ENCODE measurements around the gene KIAA1549.

The KIAA1549 gene

DNA sequence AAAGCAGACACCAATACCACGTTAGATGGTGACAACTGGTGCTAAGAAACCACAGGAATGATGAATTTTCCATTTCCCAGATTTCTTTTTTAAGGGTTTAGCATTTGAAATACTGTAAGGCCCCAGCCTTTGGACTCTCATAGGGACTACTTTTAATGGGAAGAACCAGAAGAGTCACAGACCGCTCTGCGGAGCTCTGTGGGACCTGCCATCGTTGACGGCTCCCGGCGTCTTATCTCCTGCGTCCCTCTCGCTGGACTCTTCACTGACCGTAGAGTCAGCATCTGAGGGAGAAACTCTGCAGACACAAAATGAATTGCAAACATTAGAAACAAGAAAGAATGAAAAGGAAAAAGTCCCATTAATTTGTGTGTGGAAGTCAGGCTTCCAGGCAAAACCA is 101.8 kb downstream of the KIAA1549 start:
- no peak overlapping the region for H3K4me3 ChIP-seq (ENCODE audit: low read depth in 1 of 5, low read length in 5 of 5)
- peaks cover 0 to 6% (median 0%) of the 10 kb centered on the region in 5 donors for H3K36me3 ChIP-seq (ENCODE audit: control insufficient read depth in 5 of 5, insufficient read depth in 5 of 5, low read length in 5 of 5)
- no peaks in the 10 kb centered on the region for H3K27me3 ChIP-seq (ENCODE audit: control insufficient read depth in 5 of 5, insufficient read depth in 4 of 5, low read length in 5 of 5)
- no peaks in the 10 kb centered on the region for H3K9me3 ChIP-seq (ENCODE audit: control insufficient read depth in 5 of 5, low read length in 5 of 5)
- no peak overlapping the region for H3K9ac ChIP-seq (ENCODE audit: low read length in 5 of 5)
- no peak overlapping the region for H3K27ac ChIP-seq (ENCODE audit: low read depth, low read length)
- peaks cover 0 to 3% (median 0%) of the 10 kb centered on the region in 5 donors for H3K4me1 ChIP-seq (ENCODE audit: control insufficient read depth in 5 of 5, insufficient read depth in 5 of 5, low read length in 5 of 5)

DNA sequence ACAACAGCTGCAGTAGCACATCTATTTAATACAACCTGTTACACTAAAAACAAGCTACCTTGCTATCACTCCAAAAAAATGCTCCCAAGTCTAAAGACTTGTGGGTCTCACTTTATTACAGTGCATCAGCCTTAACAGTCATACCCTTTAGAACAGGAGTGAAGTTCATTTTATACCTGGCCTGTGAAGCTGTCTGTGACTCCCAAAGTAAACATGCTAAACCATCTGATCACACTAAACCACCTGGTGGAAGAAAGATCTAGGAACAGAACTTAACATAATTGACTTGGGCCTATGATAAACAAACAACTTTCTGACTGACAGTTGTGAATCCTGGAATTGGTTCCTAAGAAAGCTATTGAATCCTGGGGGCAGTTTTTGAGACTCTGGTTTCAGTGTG is 102.3 kb downstream of the KIAA1549 start:
- no peak overlapping the region for H3K9ac ChIP-seq (ENCODE audit: low read length in 5 of 5)
- no peaks in the 10 kb centered on the region for H3K27me3 ChIP-seq (ENCODE audit: control insufficient read depth in 5 of 5, insufficient read depth in 4 of 5, low read length in 5 of 5)
- H3K27ac ChIP-seq (ENCODE audit: low read depth, low read length), result no peak overlapping the region
- no peak overlapping the region for H3K4me3 ChIP-seq (ENCODE audit: low read depth in 1 of 5, low read length in 5 of 5)
- H3K9me3 ChIP-seq (ENCODE audit: control insufficient read depth in 5 of 5, low read length in 5 of 5), result no peaks in the 10 kb centered on the region
- peaks cover 0 to 3% (median 0%) of the 10 kb centered on the region in 5 donors for H3K4me1 ChIP-seq (ENCODE audit: control insufficient read depth in 5 of 5, insufficient read depth in 5 of 5, low read length in 5 of 5)
- H3K36me3 ChIP-seq (ENCODE audit: control insufficient read depth in 5 of 5, insufficient read depth in 5 of 5, low read length in 5 of 5), result peaks cover 0 to 6% (median 0%) of the 10 kb centered on the region in 5 donors

DNA sequence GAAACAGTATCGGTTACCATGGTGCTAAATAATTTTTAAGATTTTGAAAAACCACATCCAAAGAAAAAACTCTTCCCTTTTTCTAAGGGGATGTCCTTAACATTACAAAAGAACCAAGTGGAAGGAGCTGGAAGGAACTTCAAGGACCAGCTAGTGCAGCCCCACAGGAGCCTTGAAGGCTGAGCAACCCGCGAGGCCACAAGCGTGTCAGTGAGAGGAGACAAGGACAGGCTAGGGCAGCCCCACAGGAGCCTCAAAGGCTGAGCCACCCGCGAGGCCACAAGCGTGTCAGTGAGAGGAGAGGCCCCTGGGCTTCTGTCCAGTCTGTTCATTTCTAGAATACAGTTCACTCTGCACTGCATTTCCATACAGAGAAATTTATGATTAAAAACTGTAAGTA is 103.1 kb downstream of the KIAA1549 start:
- no peak overlapping the region for H3K4me3 ChIP-seq (ENCODE audit: low read depth in 1 of 5, low read length in 5 of 5)

DNA sequence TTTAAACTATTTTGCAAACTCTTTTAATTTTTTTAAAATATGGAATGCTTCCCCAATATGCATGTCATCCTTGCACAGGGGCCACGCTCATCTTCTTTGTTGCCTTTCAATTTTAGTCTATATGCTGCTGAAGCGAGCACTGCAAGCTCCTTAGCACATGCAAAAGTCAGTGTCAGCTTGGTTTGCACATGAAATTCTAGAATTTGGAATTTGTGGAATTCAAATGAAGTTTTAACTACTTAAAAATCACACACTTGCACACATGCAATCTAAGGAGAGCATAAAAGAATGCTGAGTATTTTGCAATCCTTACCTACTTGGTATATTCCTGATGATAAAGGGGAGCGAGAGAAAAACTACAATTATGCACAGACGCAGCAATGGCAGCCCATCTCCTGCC is 104.9 kb downstream of the KIAA1549 start:
- no peak overlapping the region for H3K27ac ChIP-seq (ENCODE audit: low read depth, low read length)
- no peaks in the 10 kb centered on the region for H3K27me3 ChIP-seq (ENCODE audit: control insufficient read depth in 5 of 5, insufficient read depth in 4 of 5, low read length in 5 of 5)
- no peak overlapping the region for H3K9ac ChIP-seq (ENCODE audit: low read length in 5 of 5)
- peaks cover 0 to 6% (median 0%) of the 10 kb centered on the region in 5 donors for H3K36me3 ChIP-seq (ENCODE audit: control insufficient read depth in 5 of 5, insufficient read depth in 5 of 5, low read length in 5 of 5)
- H3K4me1 ChIP-seq (ENCODE audit: control insufficient read depth in 5 of 5, insufficient read depth in 5 of 5, low read length in 5 of 5), result peaks cover 0 to under 1% (median 0%) of the 10 kb centered on the region in 5 donors
- no peaks in the 10 kb centered on the region for H3K9me3 ChIP-seq (ENCODE audit: control insufficient read depth in 5 of 5, low read length in 5 of 5)
- H3K4me3 ChIP-seq (ENCODE audit: low read depth in 1 of 5, low read length in 5 of 5), result no peak overlapping the region

More for the DNA sequence above, 103.1 kb downstream of the KIAA1549 start:
- H3K4me1 ChIP-seq (ENCODE audit: control insufficient read depth in 5 of 5, insufficient read depth in 5 of 5, low read length in 5 of 5), result peaks cover 0 to 3% (median 0%) of the 10 kb centered on the region in 5 donors
- no peaks in the 10 kb centered on the region for H3K9me3 ChIP-seq (ENCODE audit: control insufficient read depth in 5 of 5, low read length in 5 of 5)
- peaks cover 0 to 6% (median 0%) of the 10 kb centered on the region in 5 donors for H3K36me3 ChIP-seq (ENCODE audit: control insufficient read depth in 5 of 5, insufficient read depth in 5 of 5, low read length in 5 of 5)
- H3K27me3 ChIP-seq (ENCODE audit: control insufficient read depth in 5 of 5, insufficient read depth in 4 of 5, low read length in 5 of 5), result no peaks in the 10 kb centered on the region
- H3K9ac ChIP-seq (ENCODE audit: low read length in 5 of 5), result no peak overlapping the region
- no peak overlapping the region for H3K27ac ChIP-seq (ENCODE audit: low read depth, low read length)

DNA sequence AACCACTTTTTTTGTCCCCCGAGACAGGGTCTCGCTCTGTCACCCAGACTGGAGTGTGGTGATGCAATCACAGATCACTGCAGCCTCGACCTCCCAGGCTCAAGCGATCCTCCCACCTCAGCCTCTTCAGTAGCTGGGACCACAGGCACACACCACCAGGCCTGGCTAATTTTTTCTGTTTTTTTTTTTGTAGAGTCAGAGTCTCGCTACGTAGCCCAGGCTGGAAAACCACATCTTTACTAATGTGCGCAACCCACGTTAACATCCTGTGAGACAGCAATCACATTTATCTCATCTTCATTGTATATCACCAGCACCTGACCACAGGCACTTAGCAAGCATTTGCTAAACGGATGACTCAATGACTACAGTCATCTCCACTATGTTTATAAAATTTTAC is 105.4 kb downstream of the KIAA1549 start:
- Histone ChIP-seq H3K27me3 (ENCODE audit: control insufficient read depth in 5 of 5, insufficient read depth in 4 of 5, low read length in 5 of 5) (no peaks in the 10 kb centered on the region), H3K9me3 (ENCODE audit: control insufficient read depth in 5 of 5, low read length in 5 of 5) (no peaks in the 10 kb centered on the region), H3K27ac (ENCODE audit: low read depth, low read length) (no peak overlapping the region), H3K4me1 (ENCODE audit: control insufficient read depth in 5 of 5, insufficient read depth in 5 of 5, low read length in 5 of 5) (no peaks in the 10 kb centered on the region), H3K36me3 (ENCODE audit: control insufficient read depth in 5 of 5, insufficient read depth in 5 of 5, low read length in 5 of 5) (peaks cover 0 to 4% (median 0%) of the 10 kb centered on the region in 5 donors), H3K4me3 (ENCODE audit: low read depth in 1 of 5, low read length in 5 of 5) (no peak overlapping the region), H3K9ac (ENCODE audit: low read length in 5 of 5) (no peak overlapping the region)

DNA sequence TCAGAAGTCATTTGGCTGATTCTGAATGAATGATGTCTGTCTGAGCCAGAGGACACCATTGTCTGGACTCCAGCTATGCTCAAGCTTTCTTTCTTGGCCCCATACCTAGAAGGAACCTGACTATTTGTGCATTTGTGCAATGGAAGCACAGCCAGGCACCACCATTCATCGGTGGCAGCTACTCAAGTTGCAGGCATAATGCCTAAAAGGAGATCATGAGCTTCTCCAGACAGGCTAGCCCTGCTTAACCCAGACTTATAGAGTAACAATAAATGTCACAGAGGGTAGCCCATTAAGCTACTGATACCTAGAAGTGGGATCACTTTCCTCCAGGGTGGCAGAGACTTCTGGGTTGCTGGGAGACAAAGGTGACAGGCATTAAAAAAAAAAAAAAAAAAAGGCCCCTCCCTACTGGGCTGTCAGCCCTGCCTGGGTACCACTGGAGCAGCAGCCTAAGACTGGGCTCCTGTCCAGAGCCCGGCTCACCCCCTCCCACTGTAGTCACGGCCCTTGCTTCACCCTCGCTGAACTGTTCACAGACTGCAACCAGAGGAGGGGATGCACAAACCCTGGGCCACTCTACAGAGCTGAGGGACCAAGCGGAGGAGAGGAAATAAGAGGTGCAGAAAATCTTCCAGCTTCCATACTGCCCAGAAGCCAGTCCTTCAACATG is 107.8 kb downstream of the KIAA1549 start:
- Histone ChIP-seq H3K9me3 (ENCODE audit: control insufficient read depth in 5 of 5, low read length in 5 of 5) (no peaks in the 10 kb centered on the region), H3K27ac (ENCODE audit: low read depth, low read length) (no peak overlapping the region), H3K4me1 (ENCODE audit: control insufficient read depth in 5 of 5, insufficient read depth in 5 of 5, low read length in 5 of 5) (no peaks in the 10 kb centered on the region), H3K27me3 (ENCODE audit: control insufficient read depth in 5 of 5, insufficient read depth in 4 of 5, low read length in 5 of 5) (no peaks in the 10 kb centered on the region), H3K36me3 (ENCODE audit: control insufficient read depth in 5 of 5, insufficient read depth in 5 of 5, low read length in 5 of 5) (peaks cover 0 to 8% (median 3%) of the 10 kb centered on the region in 5 donors), H3K9ac (ENCODE audit: low read length in 5 of 5) (no peak overlapping the region), H3K4me3 (ENCODE audit: low read depth in 1 of 5, low read length in 5 of 5) (no peak overlapping the region)

DNA sequence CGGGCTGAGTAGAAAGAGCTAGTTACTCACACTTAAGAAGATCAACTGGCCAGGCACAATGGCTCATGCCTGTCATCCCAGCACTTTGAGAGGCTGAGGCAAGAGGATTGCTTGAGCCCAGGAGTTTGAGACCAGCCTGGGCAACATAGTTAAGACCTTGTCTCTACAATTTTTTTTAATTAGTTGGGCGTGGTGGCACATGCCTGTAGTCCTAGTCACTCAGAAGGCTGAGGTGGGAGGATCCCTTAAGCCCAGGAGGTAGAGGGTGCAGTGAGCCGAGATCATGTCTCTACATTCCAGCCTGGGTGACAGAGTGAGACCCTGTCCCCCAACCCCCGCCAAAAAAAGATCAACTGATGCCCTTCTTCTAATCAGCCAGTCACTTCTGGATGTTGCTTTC is 108.6 kb downstream of the KIAA1549 start:
- Histone ChIP-seq H3K9me3 (ENCODE audit: control insufficient read depth in 5 of 5, low read length in 5 of 5) (no peaks in the 10 kb centered on the region), H3K4me3 (ENCODE audit: low read depth in 1 of 5, low read length in 5 of 5) (no peak overlapping the region), H3K4me1 (ENCODE audit: control insufficient read depth in 5 of 5, insufficient read depth in 5 of 5, low read length in 5 of 5) (no peaks in the 10 kb centered on the region), H3K36me3 (ENCODE audit: control insufficient read depth in 5 of 5, insufficient read depth in 5 of 5, low read length in 5 of 5) (peaks cover 0 to 12% (median 4%) of the 10 kb centered on the region in 5 donors), H3K27ac (ENCODE audit: low read depth, low read length) (no peak overlapping the region), H3K9ac (ENCODE audit: low read length in 5 of 5) (no peak overlapping the region), H3K27me3 (ENCODE audit: control insufficient read depth in 5 of 5, insufficient read depth in 4 of 5, low read length in 5 of 5) (no peaks in the 10 kb centered on the region)

DNA sequence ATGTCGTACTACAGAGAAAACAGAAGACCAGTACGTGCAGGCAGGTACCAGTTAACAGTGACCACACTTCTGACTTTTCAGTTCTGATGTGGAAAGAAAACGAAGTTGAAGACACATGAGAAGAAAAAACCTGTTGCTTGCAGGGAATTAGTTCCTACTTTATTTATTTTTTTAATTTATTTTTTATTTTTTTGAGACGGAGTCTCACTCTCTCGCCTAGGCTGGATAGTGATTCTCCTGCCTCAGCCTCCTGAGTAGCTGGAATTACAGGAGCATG is 109.4 kb downstream of the KIAA1549 start:
- H3K4me3 ChIP-seq (ENCODE audit: low read depth in 1 of 5, low read length in 5 of 5), result no peak overlapping the region
- H3K27ac ChIP-seq (ENCODE audit: low read depth, low read length), result no peak overlapping the region
- H3K9me3 ChIP-seq (ENCODE audit: control insufficient read depth in 5 of 5, low read length in 5 of 5), result no peaks in the 10 kb centered on the region
- no peaks in the 10 kb centered on the region for H3K27me3 ChIP-seq (ENCODE audit: control insufficient read depth in 5 of 5, insufficient read depth in 4 of 5, low read length in 5 of 5)
- H3K4me1 ChIP-seq (ENCODE audit: control insufficient read depth in 5 of 5, insufficient read depth in 5 of 5, low read length in 5 of 5), result no peaks in the 10 kb centered on the region
- H3K36me3 ChIP-seq (ENCODE audit: control insufficient read depth in 5 of 5, insufficient read depth in 5 of 5, low read length in 5 of 5), result peaks cover 0 to 13% (median 4%) of the 10 kb centered on the region in 5 donors
- H3K9ac ChIP-seq (ENCODE audit: low read length in 5 of 5), result no peak overlapping the region

DNA sequence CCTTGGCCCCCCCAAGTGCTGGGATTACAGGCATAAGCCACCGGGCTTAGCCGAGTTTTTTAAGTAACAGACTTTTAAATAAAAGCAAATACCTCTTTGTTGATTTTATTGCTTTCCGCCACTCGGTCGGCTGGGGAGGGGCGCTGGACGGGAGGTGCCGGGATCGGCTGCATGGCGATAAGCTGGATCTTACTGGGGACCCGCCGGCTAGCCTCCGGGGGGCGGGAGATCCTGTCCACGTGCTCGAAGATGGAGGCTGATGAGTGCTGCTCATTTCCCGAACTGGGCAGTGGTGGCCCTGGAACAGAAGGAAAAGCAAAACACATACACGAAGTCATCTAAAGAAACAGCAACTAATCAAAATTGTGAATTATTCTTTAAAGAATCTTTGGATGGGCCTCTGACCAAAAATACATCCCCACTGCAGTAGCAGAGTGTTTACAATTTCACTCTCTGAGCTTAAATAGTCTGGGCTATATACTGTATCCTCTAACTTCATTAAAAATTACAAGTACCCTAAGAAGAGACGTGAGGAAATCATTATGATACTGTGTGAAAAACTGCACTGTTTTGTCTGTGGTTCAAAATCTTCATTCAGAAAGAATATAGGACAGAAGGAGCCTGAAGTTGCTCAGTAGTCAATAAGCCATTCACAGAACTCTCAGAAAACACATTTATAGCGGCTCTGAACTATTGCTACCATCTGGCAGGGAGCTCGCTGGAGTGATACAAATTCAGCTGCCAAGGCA is 110.0 kb downstream of the KIAA1549 start:
- Histone ChIP-seq H3K9ac (ENCODE audit: low read length in 5 of 5) (no peak overlapping the region), H3K4me1 (ENCODE audit: control insufficient read depth in 5 of 5, insufficient read depth in 5 of 5, low read length in 5 of 5) (no peaks in the 10 kb centered on the region), H3K9me3 (ENCODE audit: control insufficient read depth in 5 of 5, low read length in 5 of 5) (no peaks in the 10 kb centered on the region), H3K27ac (ENCODE audit: low read depth, low read length) (no peak overlapping the region), H3K36me3 (ENCODE audit: control insufficient read depth in 5 of 5, insufficient read depth in 5 of 5, low read length in 5 of 5) (peaks cover 0 to 13% (median 4%) of the 10 kb centered on the region in 5 donors), H3K4me3 (ENCODE audit: low read depth in 1 of 5, low read length in 5 of 5) (no peak overlapping the region), H3K27me3 (ENCODE audit: control insufficient read depth in 5 of 5, insufficient read depth in 4 of 5, low read length in 5 of 5) (no peaks in the 10 kb centered on the region)

DNA sequence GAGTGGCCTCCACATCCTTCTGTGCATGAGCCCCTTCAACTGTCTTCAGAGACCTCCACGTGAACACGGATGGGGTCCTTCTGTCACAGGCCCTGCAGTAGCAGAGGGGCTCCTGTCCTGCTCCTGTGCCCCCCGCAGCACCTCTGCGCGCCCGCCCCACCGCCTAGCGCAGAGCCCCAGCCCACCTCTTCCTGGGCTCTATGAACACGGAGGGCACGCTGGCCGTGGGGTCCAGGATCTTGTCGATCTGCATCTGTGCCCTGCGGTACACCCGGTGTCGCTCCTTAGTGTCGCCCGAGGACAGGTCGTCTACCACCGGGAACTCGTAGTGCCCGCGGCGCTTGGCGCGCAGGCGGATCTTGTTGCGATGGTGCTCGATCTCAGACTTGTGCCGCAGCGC is 111.8 kb downstream of the KIAA1549 start:
- no peaks in the 10 kb centered on the region for H3K27me3 ChIP-seq (ENCODE audit: control insufficient read depth in 5 of 5, insufficient read depth in 4 of 5, low read length in 5 of 5)
- H3K4me1 ChIP-seq (ENCODE audit: control insufficient read depth in 5 of 5, insufficient read depth in 5 of 5, low read length in 5 of 5), result no peaks in the 10 kb centered on the region
- H3K36me3 ChIP-seq (ENCODE audit: control insufficient read depth in 5 of 5, insufficient read depth in 5 of 5, low read length in 5 of 5), result peaks cover 0 to 13% (median 4%) of the 10 kb centered on the region in 5 donors
- no peak overlapping the region for H3K27ac ChIP-seq (ENCODE audit: low read depth, low read length)
- H3K4me3 ChIP-seq (ENCODE audit: low read depth in 1 of 5, low read length in 5 of 5), result no peak overlapping the region
- no peak overlapping the region for H3K9ac ChIP-seq (ENCODE audit: low read length in 5 of 5)
- H3K9me3 ChIP-seq (ENCODE audit: control insufficient read depth in 5 of 5, low read length in 5 of 5), result no peaks in the 10 kb centered on the region
